HepG2 (cell line): ENCODE data around the gene EEF1A2. TPM values are rescaled to one million over a fixed set of nuclear protein-coding genes. Genes with fewer than 3 reads are reported as not detected.

Experiments used
- EED ChIP-seq: sonication (generic); formaldehyde crosslinking; IDR thresholded peaks from 2 replicates; pipeline ENCODE4 v1.5.0; 2020; ENCODE audit warnings: mild to moderate bottlenecking, missing genetic modification reagents
- KDM4B ChIP-seq: sonication (generic); formaldehyde crosslinking; IDR thresholded peaks from 2 replicates; pipeline ENCODE4 v1.4.0; 2020; ENCODE audit warnings: missing genetic modification reagents
- TGIF2 ChIP-seq: IDR thresholded peaks from 2 replicates; pipeline ENCODE4 v1.6.1; 2016; ENCODE audit warnings: control low read depth, missing compliant biosample characterization
- ZNF672 ChIP-seq: sonication (generic); formaldehyde crosslinking; IDR thresholded peaks from 2 replicates; pipeline ENCODE4 v1.8.1; 2022; ENCODE audit warnings: missing genetic modification reagents
- polyA plus RNA-seq, 8 experiments: library from polyadenylated mRNA; depleted of rRNA in 3 of 8; stranded (reverse) in 7 of 8; unstranded in 1 of 8; fragments of >200 nt; fragmentation: Illumina TruSeq in 4 of 8; extraction: Trizol in 4 of 8; gene quantifications; 2 replicates each; pipeline versions ENCODE4 v1.2.1 to v1.2.3, GENCODE V29; 2011 to 2016; ENCODE audit warnings: low read depth in 4 of 8, missing spikeins in 1 of 8, mixed read lengths in 1 of 8; ENCODE audit not compliant: insufficient read depth in 1 of 8
- total RNA-seq, 5 experiments: library from RNA; depleted of rRNA; stranded (reverse); fragments of >200 nt; fragmentation: Illumina TruSeq; extraction: Trizol; gene quantifications; 2 replicates each; pipeline ENCODE4 v1.2.3, GENCODE V29; 2016; ENCODE audit warnings: low read depth in 1 of 5
- TF ChIP-seq, protein P1 (sequence below): sonication (generic); formaldehyde crosslinking; IDR thresholded peaks from 2 replicates; pipeline ENCODE4 v1.4.0; 2020; ENCODE audit warnings: missing genetic modification reagents
- TF ChIP-seq, protein P2 (sequence below): IDR thresholded peaks from 2 replicates; pipeline ENCODE4 v1.6.1; 2016; ENCODE audit warnings: missing genetic modification reagents, missing compliant biosample characterization
- TF ChIP-seq, protein P3 (sequence below): sonication (generic); formaldehyde crosslinking; IDR thresholded peaks from 2 replicates; pipeline ENCODE4 v1.4.0; 2020; ENCODE audit warnings: missing genetic modification reagents
- TF ChIP-seq, protein P4 (sequence below): sonication (generic); formaldehyde crosslinking; IDR thresholded peaks from 2 replicates; pipeline ENCODE4 v1.4.0; 2020; ENCODE audit warnings: missing genetic modification reagents

The EEF1A2 gene
- total and polyA plus RNA-seq, 2 of the 13 experiments (the other 11 are each of a cell fraction or from before 2014, with no cell fraction given) = 0.44 to 0.87 TPM

DNA sequence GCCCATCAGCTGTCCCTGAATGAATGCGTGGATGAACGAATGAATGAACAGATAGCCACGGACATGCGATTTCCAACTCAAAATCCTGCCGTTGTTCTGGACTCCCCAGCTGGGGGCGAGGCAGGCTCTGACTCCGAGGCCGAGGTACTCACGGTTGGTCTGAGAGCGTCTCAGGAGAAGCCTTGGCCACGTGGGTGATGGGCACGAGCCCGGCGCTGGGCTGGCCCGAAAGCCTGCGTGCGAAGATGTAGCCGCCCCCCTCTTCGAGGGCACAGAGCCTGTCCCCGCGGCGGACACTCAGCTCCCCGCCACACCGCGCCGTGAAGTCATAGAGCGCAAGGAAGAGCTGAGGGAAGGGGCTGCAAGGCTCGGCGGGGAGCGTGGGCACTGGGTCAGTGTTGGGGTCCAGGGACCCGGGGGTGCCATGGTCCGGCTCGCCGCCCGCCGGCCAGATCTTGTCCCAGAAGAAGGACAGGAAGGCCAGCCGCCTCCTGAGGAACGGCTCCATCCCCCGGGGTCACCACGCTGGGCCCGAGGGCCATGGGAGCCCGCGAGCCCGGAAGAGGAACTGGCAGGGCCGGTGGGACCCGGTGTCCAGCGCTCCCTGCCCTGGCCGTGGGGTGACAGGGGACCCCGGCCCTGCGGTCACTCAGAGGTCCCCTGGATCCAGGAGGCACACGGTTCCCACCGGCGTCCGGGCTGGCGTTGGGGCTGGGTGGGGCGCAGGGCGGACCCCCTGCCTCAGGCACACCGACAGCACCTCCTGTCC, 48.3 kb upstream of the EEF1A2 start (continued):
- TF ChIP-seq, protein P1, sequence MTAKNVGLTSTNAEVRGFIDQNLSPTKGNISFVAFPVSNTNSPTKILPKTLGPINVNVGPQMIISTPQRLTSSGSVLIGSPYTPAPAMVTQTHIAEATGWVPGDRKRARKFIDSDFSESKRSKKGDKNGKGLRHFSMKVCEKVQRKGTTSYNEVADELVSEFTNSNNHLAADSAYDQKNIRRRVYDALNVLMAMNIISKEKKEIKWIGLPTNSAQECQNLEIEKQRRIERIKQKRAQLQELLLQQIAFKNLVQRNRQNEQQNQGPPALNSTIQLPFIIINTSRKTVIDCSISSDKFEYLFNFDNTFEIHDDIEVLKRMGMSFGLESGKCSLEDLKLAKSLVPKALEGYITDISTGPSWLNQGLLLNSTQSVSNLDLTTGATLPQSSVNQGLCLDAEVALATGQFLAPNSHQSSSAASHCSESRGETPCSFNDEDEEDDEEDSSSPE (CRISPR knock-in tag) = no peak
- TF ChIP-seq TGIF2 (CRISPR knock-in tag) (no peak), KDM4B (CRISPR knock-in tag) (no peak), EED (0 out of 2 replicates have a peak, but pooled peaks have one; percentile 27), ZNF672 (CRISPR knock-in tag) (no peak)
- TF ChIP-seq, protein P2, sequence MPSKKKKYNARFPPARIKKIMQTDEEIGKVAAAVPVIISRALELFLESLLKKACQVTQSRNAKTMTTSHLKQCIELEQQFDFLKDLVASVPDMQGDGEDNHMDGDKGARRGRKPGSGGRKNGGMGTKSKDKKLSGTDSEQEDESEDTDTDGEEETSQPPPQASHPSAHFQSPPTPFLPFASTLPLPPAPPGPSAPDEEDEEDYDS (CRISPR knock-in tag) = no peak
- TF ChIP-seq, protein P3, sequence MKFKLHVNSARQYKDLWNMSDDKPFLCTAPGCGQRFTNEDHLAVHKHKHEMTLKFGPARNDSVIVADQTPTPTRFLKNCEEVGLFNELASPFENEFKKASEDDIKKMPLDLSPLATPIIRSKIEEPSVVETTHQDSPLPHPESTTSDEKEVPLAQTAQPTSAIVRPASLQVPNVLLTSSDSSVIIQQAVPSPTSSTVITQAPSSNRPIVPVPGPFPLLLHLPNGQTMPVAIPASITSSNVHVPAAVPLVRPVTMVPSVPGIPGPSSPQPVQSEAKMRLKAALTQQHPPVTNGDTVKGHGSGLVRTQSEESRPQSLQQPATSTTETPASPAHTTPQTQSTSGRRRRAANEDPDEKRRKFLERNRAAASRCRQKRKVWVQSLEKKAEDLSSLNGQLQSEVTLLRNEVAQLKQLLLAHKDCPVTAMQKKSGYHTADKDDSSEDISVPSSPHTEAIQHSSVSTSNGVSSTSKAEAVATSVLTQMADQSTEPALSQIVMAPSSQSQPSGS (CRISPR knock-in tag) = no peak
- TF ChIP-seq, protein P4, sequence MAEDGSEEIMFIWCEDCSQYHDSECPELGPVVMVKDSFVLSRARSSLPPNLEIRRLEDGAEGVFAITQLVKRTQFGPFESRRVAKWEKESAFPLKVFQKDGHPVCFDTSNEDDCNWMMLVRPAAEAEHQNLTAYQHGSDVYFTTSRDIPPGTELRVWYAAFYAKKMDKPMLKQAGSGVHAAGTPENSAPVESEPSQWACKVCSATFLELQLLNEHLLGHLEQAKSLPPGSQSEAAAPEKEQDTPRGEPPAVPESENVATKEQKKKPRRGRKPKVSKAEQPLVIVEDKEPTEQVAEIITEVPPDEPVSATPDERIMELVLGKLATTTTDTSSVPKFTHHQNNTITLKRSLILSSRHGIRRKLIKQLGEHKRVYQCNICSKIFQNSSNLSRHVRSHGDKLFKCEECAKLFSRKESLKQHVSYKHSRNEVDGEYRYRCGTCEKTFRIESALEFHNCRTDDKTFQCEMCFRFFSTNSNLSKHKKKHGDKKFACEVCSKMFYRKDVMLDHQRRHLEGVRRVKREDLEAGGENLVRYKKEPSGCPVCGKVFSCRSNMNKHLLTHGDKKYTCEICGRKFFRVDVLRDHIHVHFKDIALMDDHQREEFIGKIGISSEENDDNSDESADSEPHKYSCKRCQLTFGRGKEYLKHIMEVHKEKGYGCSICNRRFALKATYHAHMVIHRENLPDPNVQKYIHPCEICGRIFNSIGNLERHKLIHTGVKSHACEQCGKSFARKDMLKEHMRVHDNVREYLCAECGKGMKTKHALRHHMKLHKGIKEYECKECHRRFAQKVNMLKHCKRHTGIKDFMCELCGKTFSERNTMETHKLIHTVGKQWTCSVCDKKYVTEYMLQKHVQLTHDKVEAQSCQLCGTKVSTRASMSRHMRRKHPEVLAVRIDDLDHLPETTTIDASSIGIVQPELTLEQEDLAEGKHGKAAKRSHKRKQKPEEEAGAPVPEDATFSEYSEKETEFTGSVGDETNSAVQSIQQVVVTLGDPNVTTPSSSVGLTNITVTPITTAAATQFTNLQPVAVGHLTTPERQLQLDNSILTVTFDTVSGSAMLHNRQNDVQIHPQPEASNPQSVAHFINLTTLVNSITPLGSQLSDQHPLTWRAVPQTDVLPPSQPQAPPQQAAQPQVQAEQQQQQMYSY (CRISPR knock-in tag) = no peak
- TF ChIP-seq, all 625 proteins: peak for 3
